HuH-7 (cell line): Measurements from ENCODE around the gene TXK.

ENCODE experiments used
- DNase-seq: peaks from one replicate; pipeline ENCODE4 v3.0.0; 2011; ENCODE audit warnings: low spot score

The TXK gene

DNA sequence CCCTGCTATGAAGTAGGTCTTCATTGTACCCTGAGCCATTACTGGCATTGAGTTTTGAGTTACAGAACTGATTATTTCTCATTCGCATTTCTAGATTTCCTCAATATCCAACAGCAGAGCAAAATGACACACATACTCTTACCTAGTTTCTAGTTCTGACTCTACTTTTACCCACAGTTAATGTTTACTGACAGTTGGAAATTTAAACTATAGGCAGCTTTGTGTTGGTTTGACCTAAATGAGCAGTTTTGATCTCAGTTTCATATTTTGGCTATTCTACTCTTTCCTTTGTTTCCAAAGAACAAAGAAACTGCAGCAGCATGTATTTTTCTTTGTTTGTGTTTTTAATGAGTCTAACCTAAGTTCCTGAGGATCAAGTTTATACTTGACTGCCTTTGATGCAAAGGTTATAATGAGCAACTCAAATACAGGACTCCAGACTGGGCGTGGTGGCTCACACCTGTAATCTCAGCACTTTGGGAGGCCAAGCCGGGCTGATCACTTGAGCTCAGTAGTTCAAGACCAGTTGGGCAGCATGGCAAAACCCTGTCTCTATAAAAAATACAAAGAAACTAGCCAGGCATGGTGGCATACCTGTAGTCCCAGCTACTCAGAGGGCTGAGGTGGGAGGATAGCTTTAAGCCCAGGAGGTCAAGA lies 30.4 kb downstream of the TXK start:
- no peak for DNase-seq

- no peak for DNase-seq
Measured at GRCh38 chr4:48102303-48102702, 31.7 kb downstream of the TXK start.

DNA sequence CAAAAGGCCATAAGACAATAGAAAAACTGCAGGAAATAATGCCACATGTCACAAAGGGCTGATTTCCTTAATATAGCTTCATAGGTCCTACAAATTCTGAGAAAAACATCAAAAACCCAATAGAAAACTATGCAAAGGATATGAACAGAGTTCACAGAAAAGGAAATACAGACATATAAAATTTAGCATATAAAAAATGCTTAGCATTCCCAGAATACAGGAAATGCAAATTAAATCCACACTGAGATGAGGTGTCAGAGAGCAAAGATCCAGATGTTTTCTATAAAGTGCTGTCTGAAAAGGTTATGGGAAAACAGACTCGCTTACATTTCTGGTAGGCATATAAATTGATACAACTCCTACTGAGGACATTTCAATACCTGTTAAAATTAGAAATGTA lies 33.8 kb downstream of the TXK start:
- no peak for DNase-seq

DNA sequence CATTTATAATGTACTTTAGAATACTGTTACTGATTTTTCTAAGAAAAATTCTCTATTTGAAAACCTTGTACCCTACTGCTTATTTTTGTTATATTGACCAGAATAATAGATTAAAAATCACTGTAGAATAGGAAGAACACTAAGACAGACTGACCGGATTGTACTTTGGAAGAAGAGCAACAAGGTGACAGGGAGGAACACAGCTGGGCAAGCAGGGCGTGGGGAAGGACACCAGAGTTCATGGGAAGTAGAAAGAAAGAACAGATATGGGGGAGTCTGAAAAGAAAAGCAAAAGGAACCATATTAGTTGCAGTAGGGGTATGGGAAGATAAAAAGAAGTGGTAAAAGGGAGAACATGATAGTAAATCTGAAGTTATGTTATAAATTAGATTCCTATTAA lies 38.6 kb downstream of the TXK start:
- no peak for DNase-seq

- no peak for DNase-seq
Measured at GRCh38 chr4:48093991-48094416, 40.0 kb downstream of the TXK start.

GRCh38 chr4:48090621-48091020 lies 43.4 kb downstream of the TXK start:
- DNase-seq, result no peak

DNA sequence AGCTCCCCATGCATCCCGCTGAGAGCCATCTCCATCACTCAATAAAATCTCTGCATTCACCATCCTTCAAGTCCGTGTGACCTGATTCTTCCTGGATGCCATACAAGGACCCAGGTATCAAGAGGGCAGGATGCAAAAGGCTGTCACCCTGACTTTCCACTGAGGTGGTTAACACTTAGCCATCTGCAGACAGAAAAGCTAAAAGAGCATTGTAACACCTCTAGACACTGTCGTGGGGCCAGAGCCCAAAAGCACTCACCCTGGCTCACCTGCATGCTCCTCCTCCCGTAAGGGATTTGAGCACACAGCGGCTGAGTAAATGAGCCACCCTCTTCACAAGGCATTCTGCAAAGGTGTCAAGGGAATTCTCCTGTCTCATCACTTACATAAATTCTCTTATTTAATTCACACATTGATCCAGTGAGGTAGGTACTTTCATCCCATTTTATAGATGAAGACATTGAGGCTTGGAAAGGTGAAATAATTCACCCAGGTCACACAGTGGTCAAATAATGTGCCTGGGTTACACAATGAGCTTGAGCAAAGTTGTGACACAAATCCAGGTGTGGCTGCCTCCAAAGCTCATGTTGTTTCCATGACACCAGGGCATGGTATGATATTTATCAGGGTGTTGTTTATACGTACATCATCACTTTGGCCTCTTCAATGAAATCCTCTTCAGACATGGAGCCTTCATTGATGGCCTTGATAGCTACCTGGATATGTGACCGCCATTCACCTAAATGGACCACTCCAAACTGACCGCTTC lies 48.0 kb downstream of the TXK start:
- no peak for DNase-seq

- DNase-seq, result no peak
Measured at GRCh38 chr4:48082956-48083355, 51.1 kb downstream of the TXK start.

DNA sequence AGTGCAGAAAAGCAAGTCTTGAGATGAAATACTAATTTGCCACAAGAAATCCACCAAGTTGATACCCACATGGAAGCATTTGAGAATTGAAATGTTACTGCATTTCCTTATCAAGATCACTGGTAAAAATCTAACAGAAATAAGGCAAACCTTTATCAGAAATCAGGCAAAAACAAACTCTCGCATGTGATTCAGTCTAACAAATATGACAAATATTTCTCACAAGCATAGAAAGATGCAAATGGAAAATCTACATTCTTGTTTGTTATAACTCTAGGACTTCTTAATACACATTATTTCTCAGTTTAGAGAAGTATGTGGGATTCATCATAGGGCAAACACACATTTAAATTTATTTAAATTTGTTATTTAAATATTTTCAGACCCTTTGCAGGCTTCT lies 52.9 kb downstream of the TXK start:
- DNase-seq, result no peak

- no peak for DNase-seq
Measured at GRCh38 chr4:48079972-48080391, 54.1 kb downstream of the TXK start.

- DNase-seq, result no peak
Measured at GRCh38 chr4:48078862-48079655, 55.0 kb downstream of the TXK start.

- DNase-seq, result no peak
Measured at GRCh38 chr4:48078425-48078824, 55.6 kb downstream of the TXK start.

GRCh38 chr4:48074657-48075056 lies 59.4 kb downstream of the TXK start:
- DNase-seq, result no peak

DNA sequence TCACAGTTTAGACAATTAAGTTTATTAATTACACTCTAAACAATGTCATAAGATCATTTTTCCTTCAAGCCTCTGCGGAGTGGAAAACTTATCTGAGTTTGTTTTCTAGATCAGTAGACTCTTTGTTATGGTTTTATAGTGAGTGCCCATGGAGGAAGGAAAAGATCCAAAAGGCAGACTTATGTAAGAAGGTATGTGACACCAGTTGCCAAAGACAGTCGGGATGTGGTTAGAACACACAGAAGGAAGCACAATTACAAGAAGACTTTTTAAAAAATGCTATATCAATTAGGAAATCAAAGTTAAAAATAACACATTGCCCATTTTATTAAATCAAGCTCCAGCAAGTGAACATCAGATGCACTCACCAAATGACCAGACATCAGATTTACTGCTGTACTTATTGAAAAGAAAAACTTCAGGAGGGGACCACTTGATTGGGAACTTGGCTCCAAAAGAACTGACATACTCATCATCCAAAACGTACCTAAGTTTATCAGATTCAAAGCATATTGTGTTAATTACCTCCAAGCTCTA lies 60.4 kb downstream of the TXK start:
- DNase-seq, result no peak

GRCh38 chr4:48071191-48071590 lies 62.9 kb downstream of the TXK start:
- DNase-seq, result no peak

GRCh38 chr4:48069026-48069425 lies 65.0 kb downstream of the TXK start:
- no peak for DNase-seq

DNA sequence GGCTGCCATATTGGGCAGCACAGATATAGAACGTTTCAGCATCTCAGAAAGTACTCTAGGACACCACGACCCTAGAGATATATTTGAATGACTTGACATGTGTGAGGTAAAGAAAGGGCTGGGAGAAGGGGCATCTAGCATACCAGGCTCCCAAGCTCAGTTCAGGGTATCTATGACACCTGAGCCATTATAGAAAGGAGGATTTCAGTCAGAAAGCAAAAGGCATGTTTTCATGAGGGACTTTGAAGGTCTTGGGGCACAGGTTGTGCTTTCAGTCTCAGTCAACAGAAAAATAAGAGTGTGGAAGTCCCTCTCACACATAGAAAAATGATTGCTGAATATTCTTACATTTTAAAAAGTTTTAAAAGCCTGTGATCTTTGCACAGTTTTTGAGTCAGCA lies 65.9 kb downstream of the TXK start:
- DNase-seq, result no peak

GRCh38 chr4:48067536-48067935 lies 66.5 kb downstream of the TXK start:
- DNase-seq, result no peak

DNA sequence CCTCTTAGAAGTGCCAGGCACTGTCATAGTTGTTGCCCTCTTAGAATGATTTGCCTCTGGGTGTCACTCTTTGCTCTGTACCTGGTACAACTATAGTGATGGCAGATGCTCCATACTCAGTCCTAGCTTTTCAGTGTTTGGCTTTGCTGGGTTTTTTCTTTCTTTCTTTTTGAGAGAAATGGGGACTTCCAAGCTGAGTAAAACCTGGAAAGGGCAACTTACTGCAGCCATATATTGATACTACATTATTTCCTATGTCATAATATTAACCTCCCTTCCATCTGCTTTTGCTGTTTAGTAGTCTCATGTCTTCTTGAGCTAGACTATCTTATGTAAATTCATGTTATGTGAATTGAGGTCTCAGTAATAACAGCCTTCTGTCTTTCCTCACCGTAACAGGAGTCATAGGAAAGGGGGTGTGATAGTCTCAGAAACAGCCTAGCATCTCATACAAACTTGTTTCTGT lies 68.4 kb downstream of the TXK start:
- no peak for DNase-seq

DNA sequence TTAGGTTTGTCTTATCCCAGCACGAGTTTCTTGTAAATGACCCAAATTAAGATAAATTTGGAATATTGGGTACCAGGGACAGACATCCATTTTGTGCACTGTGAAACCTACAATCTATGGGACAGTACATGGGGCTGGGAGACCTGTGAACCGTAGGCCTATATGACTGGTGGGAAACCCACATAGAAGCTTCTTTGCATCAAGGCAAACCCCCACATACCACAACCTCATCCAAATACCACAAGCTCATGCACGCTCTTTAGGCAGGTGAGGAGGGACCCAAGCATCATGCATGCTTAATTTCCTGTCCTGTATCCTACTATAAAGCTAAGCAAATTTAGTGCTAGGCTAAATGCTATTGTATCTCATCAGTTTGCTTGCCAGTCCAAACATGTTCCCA lies 69.7 kb downstream of the TXK start:
- no peak for DNase-seq

DNA sequence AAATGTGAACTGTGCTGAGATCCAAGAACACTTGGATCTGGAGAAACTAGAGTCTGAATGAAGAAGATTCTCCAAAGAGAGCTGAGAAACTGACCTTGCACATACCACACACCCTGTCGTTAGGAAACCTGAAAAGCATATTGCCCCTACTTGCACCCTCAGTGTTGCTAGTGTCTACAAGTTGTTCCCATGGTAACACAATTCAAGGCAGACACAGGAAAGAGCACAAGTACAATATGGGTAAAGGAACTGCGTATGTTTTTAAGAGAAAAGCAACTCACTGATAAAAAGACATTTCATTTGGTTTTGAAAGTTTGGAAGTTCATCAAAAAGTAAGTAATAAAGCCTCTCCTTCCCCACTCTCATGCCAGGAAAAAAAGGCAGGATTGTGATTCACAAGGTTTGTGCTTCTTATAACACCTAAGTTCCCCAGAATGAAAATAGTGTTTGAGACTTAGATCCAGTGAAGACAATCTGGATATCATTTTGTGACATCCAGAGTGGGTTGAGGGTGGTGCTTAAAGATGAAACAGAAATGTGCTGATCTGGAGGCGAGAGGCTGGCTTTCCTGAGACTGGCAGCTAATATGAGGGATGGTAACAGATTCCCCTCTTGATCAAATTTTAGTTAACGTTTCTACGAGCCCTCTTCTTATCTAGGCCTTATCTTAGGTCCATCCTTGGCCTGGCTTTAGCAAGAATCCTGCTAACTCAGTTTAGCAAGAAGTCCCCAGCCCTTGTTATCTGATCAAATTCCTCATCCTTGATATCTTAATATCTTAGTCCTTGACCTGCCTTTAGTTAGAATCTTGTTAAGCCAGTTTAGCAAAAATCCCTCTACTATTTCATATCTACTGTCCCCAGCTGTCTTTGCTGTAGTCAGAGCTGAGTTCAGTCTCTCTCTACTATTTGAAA lies 75.2 kb downstream of the TXK start:
- DNase-seq, result no peak

DNA sequence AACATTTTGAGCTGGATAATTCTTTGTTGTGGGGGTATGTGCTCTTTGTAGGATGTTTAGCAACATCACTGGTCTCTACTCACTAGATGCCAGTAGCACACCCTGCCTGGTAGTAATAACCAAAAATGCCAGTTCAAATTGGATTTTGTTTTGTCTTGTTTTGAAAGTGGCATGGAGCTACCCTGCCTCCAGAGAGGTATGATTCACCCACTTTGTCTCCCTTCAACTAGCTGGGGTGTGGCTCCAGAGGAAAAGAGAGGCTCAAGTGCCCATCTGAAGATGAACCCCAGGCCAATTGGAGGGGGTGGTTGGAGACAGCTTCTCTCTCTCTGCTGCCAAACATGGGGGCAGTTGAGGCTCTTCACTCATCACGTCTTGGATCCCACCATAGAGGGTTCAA lies 83.0 kb downstream of the TXK start:
- DNase-seq, result no peak
